NCI-H2196 treated with DMSO at 0.1 percent for 48 hours (cell line): ENCODE data around the gene PTPN18.
A peak's percentile ranks its signal among the peaks of the same experiment; 100 is the strongest.

Experiments used
- DNase-seq: peaks from one replicate; lab custom pipeline; 2025; ENCODE audit not compliant: unreplicated experiment; lab: John Stamatoyannopoulos, UW

Gene PTPN18

GRCh38 chr2:130363479-130363878 is 7.6 kb downstream of the PTPN18 start:
- no peak for DNase-seq

- no peak for DNase-seq
Observed at GRCh38 chr2:130365075-130365474, 9.2 kb downstream of the PTPN18 start.

- DNase-seq: no peak
Observed at GRCh38 chr2:130365963-130366362, 10.1 kb downstream of the PTPN18 start.

- DNase-seq: no peak
Observed at GRCh38 chr2:130366720-130367119, 10.9 kb downstream of the PTPN18 start.

GRCh38 chr2:130368786-130369185 is 12.9 kb downstream of the PTPN18 start:
- DNase-seq: no peak

- no peak for DNase-seq
Observed at GRCh38 chr2:130369311-130369964, 13.6 kb downstream of the PTPN18 start.

- no peak for DNase-seq
Observed at GRCh38 chr2:130369965-130370341, 14.1 kb downstream of the PTPN18 start.

- no peak for DNase-seq
Observed at GRCh38 chr2:130370490-130370889, 14.6 kb downstream of the PTPN18 start.

- DNase-seq: peak; percentile 55
Observed at GRCh38 chr2:130371723-130372054, 15.8 kb downstream of the PTPN18 start.

- peak; percentile 78 for DNase-seq
Observed at GRCh38 chr2:130372055-130372832, 16.4 kb downstream of the PTPN18 start.

GRCh38 chr2:130372833-130373807 is 17.3 kb downstream of the PTPN18 start:
- DNase-seq: no peak

- no peak for DNase-seq
Observed at GRCh38 chr2:130373808-130374365, 18.0 kb downstream of the PTPN18 start.

- no peak for DNase-seq
Observed at GRCh38 chr2:130374587-130375290, 18.9 kb downstream of the PTPN18 start.

GRCh38 chr2:130375291-130376266 is 19.7 kb downstream of the PTPN18 start:
- no peak for DNase-seq

GRCh38 chr2:130376433-130377293 is 20.8 kb downstream of the PTPN18 start:
- no peak for DNase-seq

GRCh38 chr2:130377491-130377890 is 21.6 kb downstream of the PTPN18 start:
- DNase-seq: no peak

GRCh38 chr2:130378206-130378897 is 22.5 kb downstream of the PTPN18 start:
- DNase-seq: no peak

GRCh38 chr2:130378898-130379214 is 23.0 kb downstream of the PTPN18 start:
- no peak for DNase-seq
